ENCODE results near the gene RPP38. TPM values are rescaled to one million over a fixed set of nuclear protein-coding genes. Genes with fewer than 3 reads are reported as not detected.

The RPP38 gene
- 22.6 and 23.3 TPM in 2 replicates for total RNA-seq

DNA sequence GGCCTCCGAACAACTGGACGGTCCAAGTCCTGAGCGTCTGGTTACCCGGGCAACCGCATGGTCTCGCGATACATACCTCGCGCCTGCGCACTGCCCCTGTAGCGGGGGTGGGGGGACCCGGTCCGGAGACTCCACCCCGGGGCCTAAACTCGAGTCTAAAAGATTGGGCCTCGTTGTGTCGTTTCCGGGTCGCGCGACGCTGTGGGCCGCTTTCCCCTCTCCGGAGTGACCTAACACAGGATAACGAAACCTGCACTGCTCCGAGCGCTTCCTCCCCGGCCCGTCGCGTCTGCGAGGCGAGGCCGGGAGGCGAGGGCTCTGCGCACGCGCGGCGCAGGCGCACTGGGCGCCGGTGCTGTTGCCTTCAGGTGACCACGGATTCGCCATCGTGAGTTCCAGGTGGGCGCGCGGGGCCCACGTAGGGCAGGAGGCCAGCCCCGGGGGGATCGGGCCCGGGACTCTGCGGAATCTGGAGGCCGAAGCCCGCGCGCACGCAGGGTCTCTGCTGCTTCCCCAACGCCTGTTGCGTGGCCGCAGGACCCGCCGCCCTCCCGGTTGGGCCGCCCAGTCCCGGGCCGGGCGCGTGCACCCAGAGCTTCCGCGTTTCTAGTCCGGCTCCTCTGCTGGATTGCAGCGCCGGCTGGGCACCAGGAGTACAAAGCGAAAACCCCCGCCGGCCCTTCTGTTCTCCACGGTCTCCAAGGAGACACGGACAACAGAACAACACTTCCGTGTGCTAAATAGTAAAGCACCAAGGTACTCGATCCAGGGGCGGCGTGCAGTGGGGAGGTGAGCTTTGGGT is at the start of gene RPP38:
RPP38 (plus strand) TSS at position 345 of the 802 bp plus-strand sequence. CDS start 5,960 bp downstream, outside the sequence.
- Mint-ChIP-seq H3K27ac (peak within 1 kb of the TSS; percentile 92), H3K27me3 (peaks cover 2% of the 10 kb centered on the region)

GRCh38 chr10:15049533-15049932 is 47.6 kb upstream of the RPP38 start:
- Mint-ChIP-seq H3K9me3 (peaks cover 4% of the 10 kb centered on the region), H3K27me3 (no peaks in the 10 kb centered on the region), H3K4me3 (no peak overlapping the region), H3K36me3 (ENCODE audit: low read depth) (peaks cover 2% of the 10 kb centered on the region), H3K27ac (no peak overlapping the region), H3K4me1 (peaks cover 8% of the 10 kb centered on the region)
- intact Hi-C loops (cut with micrococcal nuclease), result no loop called here
- DNase-seq, result no peak

More for the DNA sequence above, at the start of gene RPP38:
- no peaks in the 10 kb centered on the region for H3K9me3 Mint-ChIP-seq
- intact Hi-C loops (cut with micrococcal nuclease), result loop anchor here (1.0 to 5.0 kb wide), 7 partner anchors 9 to 275 kb away; partner anchors contain the start of genes ACBD7, CDNF, DCLRE1C and FAM171A1
- peak within 1 kb of the TSS; percentile 95 for H3K4me3 Mint-ChIP-seq
- DNase-seq, result peak; percentile 98
- H3K36me3 Mint-ChIP-seq (ENCODE audit: low read depth), result peaks cover 24% of the 10 kb centered on the region
- H3K4me1 Mint-ChIP-seq, result peaks cover 20% of the 10 kb centered on the region

- no peaks in the 10 kb centered on the region for H3K9me3 Mint-ChIP-seq
- no peaks in the 10 kb centered on the region for H3K36me3 Mint-ChIP-seq (ENCODE audit: low read depth)
- H3K4me1 Mint-ChIP-seq, result no peaks in the 10 kb centered on the region
- intact Hi-C loops (cut with micrococcal nuclease), result no loop called here
- H3K27ac Mint-ChIP-seq, result no peak overlapping the region
- peaks cover 8% of the 10 kb centered on the region for H3K27me3 Mint-ChIP-seq
- no peak overlapping the region for H3K4me3 Mint-ChIP-seq
- no peak for DNase-seq
Measured at GRCh38 chr10:15052121-15052520, 45.0 kb upstream of the RPP38 start.

DNA sequence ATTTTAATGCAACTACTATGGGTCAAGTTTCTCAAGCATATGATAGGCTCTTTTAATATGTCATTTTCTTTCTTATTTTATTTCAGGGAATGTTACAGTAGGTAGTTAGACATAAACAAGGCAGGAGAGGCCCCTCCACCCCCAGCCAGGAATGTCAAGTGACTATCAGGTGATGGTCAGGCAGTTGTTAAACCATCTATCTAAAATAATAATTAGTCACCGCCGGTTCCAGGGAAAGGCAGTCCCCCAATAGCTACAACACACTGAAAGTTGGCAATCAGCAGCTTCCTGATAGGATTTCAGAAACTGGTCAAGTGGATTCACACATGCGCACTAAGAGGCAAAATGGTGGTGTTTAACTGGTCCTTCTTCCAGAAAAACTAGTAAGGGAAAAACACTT is 44.1 kb upstream of the RPP38 start:
- no peak overlapping the region for H3K27ac Mint-ChIP-seq
- H3K27me3 Mint-ChIP-seq, result peaks cover 11% of the 10 kb centered on the region
- no peak for DNase-seq
- intact Hi-C loops (cut with micrococcal nuclease), result no loop called here
- no peaks in the 10 kb centered on the region for H3K4me1 Mint-ChIP-seq
- H3K36me3 Mint-ChIP-seq (ENCODE audit: low read depth), result no peaks in the 10 kb centered on the region
- H3K9me3 Mint-ChIP-seq, result no peaks in the 10 kb centered on the region
- no peak overlapping the region for H3K4me3 Mint-ChIP-seq

- intact Hi-C loops (cut with micrococcal nuclease), result no loop called here
- DNase-seq, result no peak
- H3K4me3 Mint-ChIP-seq, result no peak overlapping the region
- no peaks in the 10 kb centered on the region for H3K4me1 Mint-ChIP-seq
- H3K27me3 Mint-ChIP-seq, result peaks cover 19% of the 10 kb centered on the region
- H3K36me3 Mint-ChIP-seq (ENCODE audit: low read depth), result peaks cover 3% of the 10 kb centered on the region
- no peak overlapping the region for H3K27ac Mint-ChIP-seq
- peaks cover 13% of the 10 kb centered on the region for H3K9me3 Mint-ChIP-seq
Measured at GRCh38 chr10:15058689-15059088, 38.5 kb upstream of the RPP38 start.

DNA sequence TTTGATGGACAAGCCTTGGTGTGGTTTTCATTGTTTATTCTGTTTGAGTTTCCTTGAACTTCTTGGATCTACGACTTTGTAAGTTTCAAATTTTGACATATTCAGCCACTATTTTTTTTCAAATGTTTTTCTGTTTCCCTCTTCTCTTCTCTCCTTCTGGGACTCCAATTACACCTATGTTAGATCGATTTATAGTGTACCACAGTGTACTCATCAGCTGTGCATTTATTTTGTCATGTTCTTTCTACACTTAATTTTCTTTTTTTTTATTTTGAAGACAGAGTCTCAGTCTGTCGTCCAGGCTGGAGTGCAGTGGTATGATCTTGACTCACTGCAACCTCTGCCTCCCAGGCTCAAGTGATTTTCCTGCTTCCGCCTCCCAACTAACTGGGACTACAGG is 37.2 kb upstream of the RPP38 start:
- Mint-ChIP-seq H3K4me3 (no peak overlapping the region), H3K36me3 (ENCODE audit: low read depth) (peaks cover 3% of the 10 kb centered on the region), H3K9me3 (peaks cover 13% of the 10 kb centered on the region), H3K27ac (no peak overlapping the region), H3K27me3 (peaks cover 22% of the 10 kb centered on the region), H3K4me1 (no peaks in the 10 kb centered on the region)
- intact Hi-C loops (cut with micrococcal nuclease), result no loop called here
- DNase-seq, result no peak

- H3K27me3 Mint-ChIP-seq, result peaks cover 18% of the 10 kb centered on the region
- H3K4me1 Mint-ChIP-seq, result no peaks in the 10 kb centered on the region
- peaks cover 13% of the 10 kb centered on the region for H3K9me3 Mint-ChIP-seq
- no peak overlapping the region for H3K27ac Mint-ChIP-seq
- DNase-seq, result no peak
- H3K36me3 Mint-ChIP-seq (ENCODE audit: low read depth), result peaks cover 3% of the 10 kb centered on the region
- intact Hi-C loops (cut with micrococcal nuclease), result no loop called here
- no peak overlapping the region for H3K4me3 Mint-ChIP-seq
Measured at GRCh38 chr10:15060638-15061037, 36.5 kb upstream of the RPP38 start.

DNA sequence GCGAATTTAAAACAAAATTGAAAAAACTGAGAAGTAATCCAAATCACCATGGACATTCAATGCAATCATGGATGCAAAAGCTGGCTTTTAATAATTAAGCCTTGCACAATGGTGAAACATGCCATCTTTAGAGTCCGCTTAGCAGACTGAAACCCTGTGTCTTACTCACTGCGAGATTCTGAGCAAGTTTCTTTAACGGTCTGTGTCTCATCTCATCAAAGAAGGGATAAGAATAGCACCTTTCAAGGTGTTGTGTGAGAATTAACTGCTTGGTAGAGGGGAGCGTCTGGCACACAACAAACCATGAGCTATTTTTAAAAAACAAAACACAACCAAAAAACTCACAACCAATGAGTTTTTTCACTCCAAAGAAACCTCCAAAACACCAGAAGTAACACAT is 30.0 kb upstream of the RPP38 start:
- intact Hi-C loops (cut with micrococcal nuclease), result no loop called here
- H3K27me3 Mint-ChIP-seq, result peaks cover 2% of the 10 kb centered on the region
- H3K36me3 Mint-ChIP-seq (ENCODE audit: low read depth), result no peaks in the 10 kb centered on the region
- H3K27ac Mint-ChIP-seq, result no peak overlapping the region
- no peak overlapping the region for H3K4me3 Mint-ChIP-seq
- H3K4me1 Mint-ChIP-seq, result no peaks in the 10 kb centered on the region
- H3K9me3 Mint-ChIP-seq, result no peaks in the 10 kb centered on the region
- DNase-seq, result no peak

DNA sequence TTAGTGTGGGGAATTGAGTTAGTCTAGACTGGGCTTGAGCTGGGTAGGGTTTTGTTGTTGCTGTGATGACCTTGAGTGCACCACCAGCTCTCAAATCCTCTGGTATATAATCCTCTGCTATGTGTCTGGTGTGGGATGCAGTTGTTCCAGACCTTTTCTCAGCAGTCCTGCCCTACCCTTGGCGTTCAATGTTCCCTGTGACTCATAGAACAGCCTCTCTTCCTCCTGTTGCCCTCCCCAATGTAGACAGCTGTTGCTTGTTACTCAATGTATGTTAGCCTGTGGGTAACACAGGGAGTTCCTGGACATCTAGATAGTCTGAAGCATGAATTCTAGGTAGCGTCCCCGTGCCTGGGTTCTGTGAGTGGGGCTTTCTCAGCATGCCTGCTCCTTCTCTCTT is 28.4 kb upstream of the RPP38 start:
- no peaks in the 10 kb centered on the region for H3K4me1 Mint-ChIP-seq
- DNase-seq, result no peak
- no peaks in the 10 kb centered on the region for H3K36me3 Mint-ChIP-seq (ENCODE audit: low read depth)
- no peak overlapping the region for H3K27ac Mint-ChIP-seq
- H3K27me3 Mint-ChIP-seq, result peaks cover 2% of the 10 kb centered on the region
- no peaks in the 10 kb centered on the region for H3K9me3 Mint-ChIP-seq
- intact Hi-C loops (cut with micrococcal nuclease), result no loop called here
- no peak overlapping the region for H3K4me3 Mint-ChIP-seq

DNA sequence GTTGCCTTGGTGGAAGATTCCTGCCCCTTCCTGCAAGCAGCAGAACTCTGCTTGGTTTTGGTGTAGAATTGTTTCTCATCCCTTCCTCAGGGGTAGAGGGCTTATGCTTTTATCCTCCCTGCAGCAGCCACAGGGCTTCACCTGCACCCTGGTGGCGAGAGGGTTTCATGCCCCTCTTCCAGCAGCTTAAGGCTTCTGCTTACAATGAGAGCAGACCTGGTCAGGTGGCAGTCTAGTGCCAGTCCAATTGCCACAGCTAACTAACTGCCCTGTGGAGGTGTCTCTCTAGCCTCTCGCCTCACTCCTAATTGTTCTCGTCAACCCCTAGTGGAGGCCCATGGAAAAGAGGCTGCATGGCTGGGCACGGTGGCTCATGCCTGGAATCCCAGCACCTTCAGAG is 27.9 kb upstream of the RPP38 start:
- no peak overlapping the region for H3K4me3 Mint-ChIP-seq
- no peaks in the 10 kb centered on the region for H3K4me1 Mint-ChIP-seq
- H3K27ac Mint-ChIP-seq, result no peak overlapping the region
- H3K9me3 Mint-ChIP-seq, result no peaks in the 10 kb centered on the region
- intact Hi-C loops (cut with micrococcal nuclease), result no loop called here
- H3K27me3 Mint-ChIP-seq, result peaks cover 1% of the 10 kb centered on the region
- no peak for DNase-seq
- no peaks in the 10 kb centered on the region for H3K36me3 Mint-ChIP-seq (ENCODE audit: low read depth)

GRCh38 chr10:15072358-15072757 is 24.8 kb upstream of the RPP38 start:
- no peaks in the 10 kb centered on the region for H3K27me3 Mint-ChIP-seq

GRCh38 chr10:15075421-15075820 is 21.7 kb upstream of the RPP38 start:
- Mint-ChIP-seq H3K9me3 (no peaks in the 10 kb centered on the region), H3K36me3 (ENCODE audit: low read depth) (no peaks in the 10 kb centered on the region), H3K4me1 (no peaks in the 10 kb centered on the region), H3K27ac (no peak overlapping the region), H3K27me3 (no peaks in the 10 kb centered on the region), H3K4me3 (no peak overlapping the region)
- DNase-seq, result no peak
- intact Hi-C loops (cut with micrococcal nuclease), result no loop called here

More at GRCh38 chr10:15072358-15072757, 24.8 kb upstream of the RPP38 start:
- intact Hi-C loops (cut with micrococcal nuclease), result no loop called here
- Mint-ChIP-seq H3K4me1 (no peaks in the 10 kb centered on the region), H3K9me3 (no peaks in the 10 kb centered on the region), H3K4me3 (no peak overlapping the region), H3K27ac (no peak overlapping the region), H3K36me3 (ENCODE audit: low read depth) (no peaks in the 10 kb centered on the region)
- DNase-seq, result no peak

DNA sequence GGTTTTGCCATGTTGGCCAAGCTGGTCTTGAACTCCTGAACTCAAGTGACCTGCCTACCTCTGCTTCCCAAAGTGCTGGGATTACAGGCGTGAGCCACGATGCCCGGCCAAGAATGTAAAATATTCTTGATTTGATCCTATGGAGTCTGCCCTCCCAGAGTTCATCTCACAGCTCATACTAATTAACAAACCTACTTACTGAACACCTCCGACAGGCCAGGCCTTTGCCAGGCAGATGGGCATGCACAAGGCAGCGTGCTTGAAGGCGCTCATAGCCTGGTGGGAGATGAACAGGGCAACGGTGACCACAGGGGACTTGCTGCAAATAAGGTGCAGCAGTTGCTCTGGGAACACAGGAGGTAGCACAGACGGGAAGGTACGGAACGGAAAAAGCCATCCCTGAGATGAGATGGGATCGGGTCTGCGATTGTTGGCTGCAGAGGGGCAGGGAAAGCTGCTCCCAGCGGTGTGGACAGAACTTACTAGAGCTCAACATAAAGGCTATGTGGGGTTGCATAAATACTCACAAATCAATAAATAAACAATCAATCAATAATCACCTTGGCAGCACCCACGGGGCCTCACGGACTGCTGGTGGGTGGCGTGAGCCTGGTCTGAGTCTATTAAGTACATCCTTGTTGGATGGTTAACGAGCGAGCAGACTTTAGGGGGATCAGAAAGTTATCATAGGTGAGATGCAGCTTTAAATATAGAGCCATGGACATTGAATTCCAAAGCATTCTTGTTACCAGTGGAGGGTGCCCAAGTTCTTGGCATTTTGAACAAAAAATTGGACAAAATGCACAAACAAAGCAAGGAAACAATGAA is 13.3 kb upstream of the RPP38 start:
- H3K4me3 Mint-ChIP-seq, result no peak overlapping the region
- H3K36me3 Mint-ChIP-seq (ENCODE audit: low read depth), result no peaks in the 10 kb centered on the region
- no peaks in the 10 kb centered on the region for H3K9me3 Mint-ChIP-seq
- intact Hi-C loops (cut with micrococcal nuclease), result no loop called here
- H3K4me1 Mint-ChIP-seq, result peaks cover 5% of the 10 kb centered on the region
- DNase-seq, result no peak
- peaks cover 6% of the 10 kb centered on the region for H3K27me3 Mint-ChIP-seq
- H3K27ac Mint-ChIP-seq, result no peak overlapping the region

DNA sequence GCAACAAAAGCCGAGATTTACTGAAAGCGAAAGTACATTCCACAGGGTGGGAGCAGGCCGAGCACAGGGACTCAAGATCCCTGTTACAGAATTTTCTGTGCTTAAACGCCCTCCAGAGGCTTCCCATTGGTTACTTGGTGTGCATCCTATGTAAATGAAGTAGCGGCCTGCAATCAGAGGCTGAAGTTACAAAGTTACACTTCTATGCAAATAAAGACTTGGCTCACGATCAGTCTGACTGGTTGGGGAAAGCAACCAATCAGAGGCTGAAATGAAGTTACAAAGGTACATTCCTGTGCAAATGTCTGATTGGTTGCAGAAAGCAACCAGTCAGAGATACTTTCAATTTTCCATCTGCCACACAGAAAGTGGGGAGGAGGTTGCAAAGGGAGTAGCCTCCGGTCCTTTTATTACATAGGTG is 12.6 kb upstream of the RPP38 start:
- no peak overlapping the region for H3K27ac Mint-ChIP-seq
- DNase-seq, result no peak
- H3K4me3 Mint-ChIP-seq, result no peak overlapping the region
- intact Hi-C loops (cut with micrococcal nuclease), result no loop called here
- peaks cover 6% of the 10 kb centered on the region for H3K27me3 Mint-ChIP-seq
- no peaks in the 10 kb centered on the region for H3K36me3 Mint-ChIP-seq (ENCODE audit: low read depth)
- H3K9me3 Mint-ChIP-seq, result no peaks in the 10 kb centered on the region
- H3K4me1 Mint-ChIP-seq, result peaks cover 5% of the 10 kb centered on the region
